Parathyroid adenoma (tissue), 2 donors: ENCODE results near the gene SLC29A1.

Source experiments
- H2AFZ ChIP-seq: fragments of 300-600 bp; sonication (generic); one replicate; pipeline ENCODE4 v1.7.0; 2017; ENCODE audit warnings: antibody characterized with exemption, mild to moderate bottlenecking
- H3K27ac ChIP-seq: fragments of 300-600 bp; sonication (generic); one replicate; pipeline ENCODE4 v1.7.0; 2017
- H3K27me3 ChIP-seq: fragments of 300-600 bp; sonication (generic); one replicate; pipeline ENCODE4 v1.7.0; 2017; ENCODE audit warnings: low read length; ENCODE audit not compliant: control insufficient read depth, insufficient read depth
- H3K36me3 ChIP-seq: fragments of 300-600 bp; sonication (generic); one replicate; pipeline ENCODE4 v1.7.0; 2017; ENCODE audit warnings: low read length; ENCODE audit not compliant: control insufficient read depth, insufficient read depth
- H3K4me1 ChIP-seq: fragments of 300-600 bp; sonication (generic); one replicate; pipeline ENCODE4 v1.7.0; 2017; ENCODE audit warnings: control low read depth
- H3K4me2 ChIP-seq: fragments of 300-600 bp; sonication (generic); one replicate; pipeline ENCODE4 v1.7.0; 2017; ENCODE audit warnings: low read length
- H3K4me3 ChIP-seq: fragments of 300-600 bp; sonication (generic); one replicate; pipeline ENCODE4 v1.7.0; 2017; ENCODE audit warnings: low read depth, low read length
- H3K79me2 ChIP-seq: fragments of 300-600 bp; sonication (generic); one replicate; pipeline ENCODE4 v1.7.0; 2017; ENCODE audit warnings: control low read depth
- H3K9ac ChIP-seq: fragments of 300-600 bp; sonication (generic); one replicate; pipeline ENCODE4 v1.7.0; 2017; ENCODE audit warnings: mild to moderate bottlenecking
- H3K9me3 ChIP-seq: fragments of 300-600 bp; sonication (generic); one replicate; pipeline ENCODE4 v1.7.0; 2017; ENCODE audit warnings: low read length; ENCODE audit not compliant: control insufficient read depth
- TF ChIP-seq, protein P1 (sequence below): fragments of 300-600 bp; sonication (generic); IDR thresholded peaks from one replicate; pipeline ENCODE4 v1.7.0; 2017; ENCODE audit warnings: antibody characterized with exemption, mild to moderate bottlenecking
- donor health status: primary hyperparathyroidism.

Gene SLC29A1

DNA sequence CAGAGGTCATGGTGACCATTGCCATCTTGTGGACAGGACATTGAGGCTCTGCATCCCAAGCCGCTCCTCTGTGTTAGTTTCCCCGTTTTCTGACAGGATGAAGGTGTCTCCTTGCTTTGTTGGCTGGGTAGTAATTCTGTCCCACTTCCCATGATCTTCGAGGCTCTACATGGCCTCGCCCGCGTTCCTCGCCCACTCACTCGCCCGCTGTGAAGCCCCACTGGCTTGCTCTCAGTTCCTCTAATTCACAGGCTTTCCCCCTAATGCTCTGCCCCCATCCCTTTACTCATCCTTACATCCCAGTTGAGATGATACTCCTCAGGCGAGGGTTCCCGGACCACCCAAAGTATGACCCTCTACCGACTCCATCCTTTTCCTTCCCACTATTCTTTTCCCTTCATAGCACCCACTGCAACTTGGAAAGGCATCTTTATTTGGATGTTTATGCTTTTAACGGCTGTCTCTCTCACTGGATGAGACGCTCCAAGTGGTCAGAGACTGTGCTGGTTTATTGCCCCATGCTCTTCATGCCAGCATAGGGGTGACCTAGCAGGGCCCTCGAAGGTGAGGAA is 34.4 kb downstream of the SLC29A1 start:
- Histone ChIP-seq H3K4me1 (peaks cover 12% of the 10 kb centered on the region), H3K9ac (peak overlapping the region; percentile 0), H3K79me2 (no peaks in the 10 kb centered on the region), H3K27me3 (no peaks in the 10 kb centered on the region), H3K4me3 (peak overlapping the region; percentile 67), H3K4me2 (peak overlapping the region; percentile 84), H3K27ac (peak overlapping the region; percentile 81), H3K36me3 (no peaks in the 10 kb centered on the region), H2AFZ (peak overlapping the region; percentile 97), H3K9me3 (no peaks in the 10 kb centered on the region)
- TF ChIP-seq, protein P1, sequence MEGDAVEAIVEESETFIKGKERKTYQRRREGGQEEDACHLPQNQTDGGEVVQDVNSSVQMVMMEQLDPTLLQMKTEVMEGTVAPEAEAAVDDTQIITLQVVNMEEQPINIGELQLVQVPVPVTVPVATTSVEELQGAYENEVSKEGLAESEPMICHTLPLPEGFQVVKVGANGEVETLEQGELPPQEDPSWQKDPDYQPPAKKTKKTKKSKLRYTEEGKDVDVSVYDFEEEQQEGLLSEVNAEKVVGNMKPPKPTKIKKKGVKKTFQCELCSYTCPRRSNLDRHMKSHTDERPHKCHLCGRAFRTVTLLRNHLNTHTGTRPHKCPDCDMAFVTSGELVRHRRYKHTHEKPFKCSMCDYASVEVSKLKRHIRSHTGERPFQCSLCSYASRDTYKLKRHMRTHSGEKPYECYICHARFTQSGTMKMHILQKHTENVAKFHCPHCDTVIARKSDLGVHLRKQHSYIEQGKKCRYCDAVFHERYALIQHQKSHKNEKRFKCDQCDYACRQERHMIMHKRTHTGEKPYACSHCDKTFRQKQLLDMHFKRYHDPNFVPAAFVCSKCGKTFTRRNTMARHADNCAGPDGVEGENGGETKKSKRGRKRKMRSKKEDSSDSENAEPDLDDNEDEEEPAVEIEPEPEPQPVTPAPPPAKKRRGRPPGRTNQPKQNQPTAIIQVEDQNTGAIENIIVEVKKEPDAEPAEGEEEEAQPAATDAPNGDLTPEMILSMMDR, result no peak

- Histone ChIP-seq H3K9ac (no peak overlapping the region), H3K27me3 (no peaks in the 10 kb centered on the region), H3K79me2 (no peaks in the 10 kb centered on the region), H3K36me3 (no peaks in the 10 kb centered on the region), H3K4me2 (no peak overlapping the region), H3K4me1 (peaks cover 15% of the 10 kb centered on the region), H3K27ac (no peak overlapping the region), H3K9me3 (no peaks in the 10 kb centered on the region), H2AFZ (peak overlapping the region; percentile 97), H3K4me3 (no peak overlapping the region)
- TF ChIP-seq, protein P1, result no peak
Measured at GRCh38 chr6:44258325-44258863, 35.0 kb downstream of the SLC29A1 start.

GRCh38 chr6:44258921-44259320 is 35.5 kb downstream of the SLC29A1 start:
- Histone ChIP-seq H3K4me2 (no peak overlapping the region), H3K27me3 (no peaks in the 10 kb centered on the region), H3K4me3 (no peak overlapping the region), H2AFZ (no peak overlapping the region), H3K79me2 (no peaks in the 10 kb centered on the region), H3K36me3 (no peaks in the 10 kb centered on the region), H3K9ac (no peak overlapping the region), H3K27ac (no peak overlapping the region), H3K4me1 (peaks cover 20% of the 10 kb centered on the region), H3K9me3 (no peaks in the 10 kb centered on the region)
- TF ChIP-seq, protein P1, result no peak

- Histone ChIP-seq H3K9me3 (no peaks in the 10 kb centered on the region), H3K36me3 (no peaks in the 10 kb centered on the region), H3K27ac (no peak overlapping the region), H3K79me2 (no peaks in the 10 kb centered on the region), H3K4me3 (no peak overlapping the region), H3K4me2 (no peak overlapping the region), H3K27me3 (no peaks in the 10 kb centered on the region), H3K4me1 (peaks cover 27% of the 10 kb centered on the region), H2AFZ (no peak overlapping the region), H3K9ac (no peak overlapping the region)
- TF ChIP-seq, protein P1, result no peak
Measured at GRCh38 chr6:44260011-44260410, 36.6 kb downstream of the SLC29A1 start.
